Measurements from ENCODE around the gene CTAGE8.
"Not testable (repeated sequence)": the region's sequence is repeated elsewhere in the genome, so short reads cannot be mapped to it uniquely, and the experiment has no call there.

Gene CTAGE8

GRCh38 chr7:144269188-144269587 is at the start of gene CTAGE8:
TSS of gene CTAGE8 (minus strand) at chr7:144269288. CDS start at chr7:144269250, 38 bp downstream.
- not testable (repeated sequence) for H3K36me3 Mint-ChIP-seq (ENCODE audit: low read depth); H3K27ac Mint-ChIP-seq; H3K4me3 Mint-ChIP-seq; H3K4me1 Mint-ChIP-seq (ENCODE audit: low read depth); H3K9me3 Mint-ChIP-seq; H3K27me3 Mint-ChIP-seq (ENCODE audit: low read depth)

GRCh38 chr7:144317537-144317936 is 48.4 kb upstream of the CTAGE8 start:
- H3K4me1 Mint-ChIP-seq (ENCODE audit: low read depth); H3K4me3 Mint-ChIP-seq; H3K27me3 Mint-ChIP-seq (ENCODE audit: low read depth): not testable (repeated sequence)

GRCh38 chr7:144311872-144312469 is 42.9 kb upstream of the CTAGE8 start, which contains the start of gene OR2A1:
TSS of gene OR2A1 (plus strand) at chr7:144312419. CDS start at chr7:144318125, 5,706 bp downstream.
- not testable (repeated sequence) for H3K4me1 Mint-ChIP-seq (ENCODE audit: low read depth); H3K27me3 Mint-ChIP-seq (ENCODE audit: low read depth); H3K9me3 Mint-ChIP-seq; H3K36me3 Mint-ChIP-seq (ENCODE audit: low read depth); H3K27ac Mint-ChIP-seq; H3K4me3 Mint-ChIP-seq

More at GRCh38 chr7:144317537-144317936, 48.4 kb upstream of the CTAGE8 start:
- not testable (repeated sequence) for H3K27ac Mint-ChIP-seq; H3K9me3 Mint-ChIP-seq; H3K36me3 Mint-ChIP-seq (ENCODE audit: low read depth)

GRCh38 chr7:144311218-144311617 is 42.1 kb upstream of the CTAGE8 start:
- H3K36me3 Mint-ChIP-seq (ENCODE audit: low read depth); H3K4me3 Mint-ChIP-seq; H3K4me1 Mint-ChIP-seq (ENCODE audit: low read depth); H3K27ac Mint-ChIP-seq; H3K27me3 Mint-ChIP-seq (ENCODE audit: low read depth); H3K9me3 Mint-ChIP-seq: not testable (repeated sequence)

GRCh38 chr7:144309702-144310101 is 40.6 kb upstream of the CTAGE8 start:
- not testable (repeated sequence) for H3K27me3 Mint-ChIP-seq (ENCODE audit: low read depth); H3K4me1 Mint-ChIP-seq (ENCODE audit: low read depth); H3K36me3 Mint-ChIP-seq (ENCODE audit: low read depth); H3K9me3 Mint-ChIP-seq; H3K27ac Mint-ChIP-seq; H3K4me3 Mint-ChIP-seq

- H3K4me1 Mint-ChIP-seq (ENCODE audit: low read depth); H3K27me3 Mint-ChIP-seq (ENCODE audit: low read depth); H3K36me3 Mint-ChIP-seq (ENCODE audit: low read depth); H3K4me3 Mint-ChIP-seq; H3K9me3 Mint-ChIP-seq; H3K27ac Mint-ChIP-seq: not testable (repeated sequence)
These were observed 36.1 kb upstream of the CTAGE8 start for GRCh38 chr7:144305156-144305555.

GRCh38 chr7:144303607-144304006 is 34.5 kb upstream of the CTAGE8 start:
- H3K36me3 Mint-ChIP-seq (ENCODE audit: low read depth); H3K4me1 Mint-ChIP-seq (ENCODE audit: low read depth); H3K9me3 Mint-ChIP-seq; H3K27me3 Mint-ChIP-seq (ENCODE audit: low read depth); H3K4me3 Mint-ChIP-seq; H3K27ac Mint-ChIP-seq: not testable (repeated sequence)

- not testable (repeated sequence) for H3K36me3 Mint-ChIP-seq (ENCODE audit: low read depth); H3K27ac Mint-ChIP-seq; H3K4me3 Mint-ChIP-seq; H3K9me3 Mint-ChIP-seq; H3K27me3 Mint-ChIP-seq (ENCODE audit: low read depth); H3K4me1 Mint-ChIP-seq (ENCODE audit: low read depth)
These were observed 33.7 kb upstream of the CTAGE8 start for GRCh38 chr7:144302578-144303303.

- not testable (repeated sequence) for H3K4me1 Mint-ChIP-seq (ENCODE audit: low read depth); H3K36me3 Mint-ChIP-seq (ENCODE audit: low read depth); H3K27ac Mint-ChIP-seq; H3K4me3 Mint-ChIP-seq; H3K9me3 Mint-ChIP-seq; H3K27me3 Mint-ChIP-seq (ENCODE audit: low read depth)
These were observed 24.9 kb upstream of the CTAGE8 start for GRCh38 chr7:144293794-144294499.

GRCh38 chr7:144292384-144293161 is 23.5 kb upstream of the CTAGE8 start:
- H3K9me3 Mint-ChIP-seq; H3K27me3 Mint-ChIP-seq (ENCODE audit: low read depth); H3K4me1 Mint-ChIP-seq (ENCODE audit: low read depth); H3K4me3 Mint-ChIP-seq; H3K36me3 Mint-ChIP-seq (ENCODE audit: low read depth); H3K27ac Mint-ChIP-seq: not testable (repeated sequence)

- not testable (repeated sequence) for H3K27ac Mint-ChIP-seq; H3K4me3 Mint-ChIP-seq; H3K9me3 Mint-ChIP-seq; H3K4me1 Mint-ChIP-seq (ENCODE audit: low read depth); H3K36me3 Mint-ChIP-seq (ENCODE audit: low read depth); H3K27me3 Mint-ChIP-seq (ENCODE audit: low read depth)
These were observed 22.5 kb upstream of the CTAGE8 start for GRCh38 chr7:144291607-144292006.

GRCh38 chr7:144287171-144287784 is 18.2 kb upstream of the CTAGE8 start:
- not testable (repeated sequence) for H3K27me3 Mint-ChIP-seq (ENCODE audit: low read depth)

GRCh38 chr7:144283716-144284115 is 14.6 kb upstream of the CTAGE8 start:
- not testable (repeated sequence) for H3K27me3 Mint-ChIP-seq (ENCODE audit: low read depth); H3K36me3 Mint-ChIP-seq (ENCODE audit: low read depth); H3K4me1 Mint-ChIP-seq (ENCODE audit: low read depth); H3K4me3 Mint-ChIP-seq; H3K27ac Mint-ChIP-seq; H3K9me3 Mint-ChIP-seq

More at GRCh38 chr7:144287171-144287784, 18.2 kb upstream of the CTAGE8 start:
- not testable (repeated sequence) for H3K4me3 Mint-ChIP-seq; H3K9me3 Mint-ChIP-seq; H3K36me3 Mint-ChIP-seq (ENCODE audit: low read depth); H3K27ac Mint-ChIP-seq; H3K4me1 Mint-ChIP-seq (ENCODE audit: low read depth)

- not testable (repeated sequence) for H3K36me3 Mint-ChIP-seq (ENCODE audit: low read depth); H3K4me3 Mint-ChIP-seq; H3K9me3 Mint-ChIP-seq; H3K27me3 Mint-ChIP-seq (ENCODE audit: low read depth); H3K27ac Mint-ChIP-seq; H3K4me1 Mint-ChIP-seq (ENCODE audit: low read depth)
These were observed 13.4 kb upstream of the CTAGE8 start for GRCh38 chr7:144282490-144282889.
